HG03575 (cell line): Measurements from ENCODE around the gene PHYKPL.

Experiments used
- ATAC-seq: cut with Tn5 transposase; IDR thresholded peaks from one replicate; pipeline ENCODE4 v1.9.1; 2021; ENCODE audit not compliant: unreplicated experiment, insufficient number of reproducible peaks, low FRiP score; ENCODE audit errors: extremely low read depth

PHYKPL gene

GRCh38 chr5:178170455-178170854 is 62.1 kb downstream of the PHYKPL start:
- ATAC-seq, result no peak

DNA sequence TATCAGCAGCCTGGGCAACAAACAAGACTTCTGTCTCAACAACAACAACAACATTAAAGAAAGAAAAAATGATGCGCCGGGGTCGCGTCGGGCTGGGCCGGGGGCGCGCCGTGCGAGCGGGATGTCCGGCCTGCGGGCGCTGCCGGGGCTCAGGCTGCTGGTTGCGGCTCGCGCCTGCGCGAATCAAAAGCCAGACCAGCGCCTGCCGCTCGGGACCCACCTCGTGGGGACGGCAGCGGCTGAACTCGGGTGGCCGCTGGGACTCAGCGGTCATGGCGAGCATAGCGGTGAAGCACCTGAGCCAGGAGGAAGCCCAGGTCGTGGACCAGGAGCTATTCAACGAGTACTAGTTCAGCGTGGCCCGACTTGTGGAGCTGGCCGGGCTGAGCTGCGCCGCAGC is 67.0 kb downstream of the PHYKPL start:
- ATAC-seq, result no peak

DNA sequence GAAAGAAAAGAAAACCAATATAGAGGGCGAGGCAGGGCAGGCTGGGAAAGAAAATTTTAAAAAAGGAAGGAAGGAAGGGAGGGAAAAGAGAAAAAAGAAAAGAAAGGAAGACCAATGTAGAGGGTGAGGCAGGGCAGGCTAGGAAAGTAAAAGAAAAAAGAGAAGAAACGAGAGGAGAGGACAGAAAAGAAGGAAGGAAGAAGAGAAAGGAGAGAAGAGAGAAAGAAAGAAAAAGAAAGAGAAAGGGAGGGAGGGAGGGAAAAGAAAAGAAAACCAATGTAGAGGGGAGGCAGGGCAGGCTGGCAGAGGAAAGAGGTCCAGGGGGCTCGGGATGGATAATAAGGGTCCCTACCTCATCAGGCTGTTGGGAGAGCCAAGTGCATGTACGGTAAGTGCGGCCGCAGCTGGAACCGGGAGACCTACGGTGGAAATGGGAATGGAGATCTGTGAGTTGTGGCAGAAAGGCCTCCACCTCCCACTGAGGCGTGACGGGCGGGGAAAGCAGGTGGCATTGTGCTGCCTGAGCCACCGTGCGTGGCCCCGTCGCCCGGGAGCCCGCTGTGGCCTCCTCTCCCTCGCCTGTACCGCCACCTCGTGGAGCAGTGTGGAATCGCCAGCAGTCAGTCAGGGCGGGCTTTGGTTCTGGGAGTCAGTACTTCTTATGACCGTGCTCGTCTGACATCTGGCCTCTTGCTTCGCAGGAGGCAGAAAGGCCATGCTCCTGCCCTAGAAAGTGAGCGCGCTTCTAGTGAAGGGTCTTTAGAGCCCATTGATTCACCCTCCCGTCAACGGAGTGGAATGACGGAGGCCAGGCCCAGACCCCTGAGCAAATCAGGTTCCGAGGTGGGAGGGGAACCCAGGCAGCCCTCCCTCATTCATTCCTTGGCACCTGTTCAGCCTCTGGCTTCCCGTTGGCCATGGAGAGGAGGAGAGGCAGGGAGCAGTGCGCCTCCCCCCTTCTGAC is 68.5 kb downstream of the PHYKPL start:
- ATAC-seq, result no peak

GRCh38 chr5:178162481-178162880 is 70.1 kb downstream of the PHYKPL start:
- no peak for ATAC-seq

DNA sequence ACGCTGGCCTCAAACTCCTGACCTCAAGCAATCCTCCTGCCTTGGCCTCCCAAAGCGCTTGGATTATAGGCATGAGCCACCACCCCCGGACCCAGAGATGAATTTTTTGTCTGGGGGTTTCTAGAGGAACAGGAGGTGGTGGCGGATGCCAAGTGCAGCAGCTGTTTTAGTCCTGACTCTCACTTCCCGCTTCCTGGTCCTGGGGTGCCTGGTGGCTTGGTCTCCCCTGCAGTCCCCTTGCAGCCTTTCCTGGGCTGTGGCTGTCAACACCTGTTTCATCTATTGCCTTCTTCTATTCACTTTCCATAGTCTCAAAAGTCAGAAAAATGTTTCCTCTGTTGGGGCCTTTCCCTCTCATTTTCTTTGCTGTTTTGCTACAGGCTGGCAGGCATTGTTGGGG is 72.4 kb downstream of the PHYKPL start:
- ATAC-seq, result no peak
